Measurements from ENCODE around the gene NANOG.

- TF ChIP-seq CTCF (IDR thresholded peaks at IDR 0.05; ENCODE audit: poor library complexity, severe bottlenecking) (no peak), POLR2AphosphoS5 (IDR thresholded peaks at IDR 0.05) (no peak), REST (IDR thresholded peaks at IDR 0.05; ENCODE audit: borderline replicate concordance) (no peak), SMC3 (conservative IDR thresholded peaks at IDR 0.05; ENCODE audit: poor library complexity) (no peak), EZH2 (IDR thresholded peaks at IDR 0.05; ENCODE audit: borderline replicate concordance, insufficient read depth, low read length, poor library complexity, severe bottlenecking) (no peak), RAD21 (conservative IDR thresholded peaks at IDR 0.05) (no peak), TAF1 (IDR thresholded peaks at IDR 0.05; ENCODE audit: low read depth) (no peak), EP300 (conservative IDR thresholded peaks at IDR 0.05; ENCODE audit: poor library complexity, severe bottlenecking) (no peak)
Observed at GRCh38 chr12:7797698-7798398, 8.6 kb downstream of the NANOG start.

Data from neural cell (in vitro differentiated cells).